ENCODE results near the gene SGMS1. TPM values are rescaled to one million over a fixed set of nuclear protein-coding genes. Genes with fewer than 3 reads are reported as not detected.
"Not testable (repeated sequence)": the region's sequence is repeated elsewhere in the genome, so short reads cannot be mapped to it uniquely, and the experiment has no call there.

SGMS1 gene
- polyA plus RNA-seq, 1 donor from 2014 or later, result 8.0 TPM

GRCh38 chr10:50358411-50358810 lies 265.3 kb downstream of the SGMS1 start:
- Histone ChIP-seq H3K4me3 (ENCODE audit: low read length) (no peak overlapping the region), H3K4me2 (ENCODE audit: low read length) (no peak overlapping the region), H3K9me2 (ENCODE audit: insufficient read depth, low read length) (no peaks in the 10 kb centered on the region), H3F3A (ENCODE audit: insufficient read depth, low read length, poor library complexity, severe bottlenecking) (no peaks in the 10 kb centered on the region), H3K36me3 (ENCODE audit: insufficient read depth, low read length) (no peaks in the 10 kb centered on the region), H3K27ac (ENCODE audit: low read length) (no peak overlapping the region), H3K9ac (ENCODE audit: low read length) (no peak overlapping the region), H3K27me3 (ENCODE audit: insufficient read depth, low read depth, low read length) (no peaks in the 10 kb centered on the region), H3K79me2 (replicated peaks; ENCODE audit: insufficient read depth, low read length) (no peaks in the 10 kb centered on the region), H2AFZ (ENCODE audit: low read depth, low read length) (no peak overlapping the region), H4K20me1 (ENCODE audit: insufficient read depth) (no peaks in the 10 kb centered on the region), H3K9me3 (ENCODE audit: low read length) (no peaks in the 10 kb centered on the region)
- TF ChIP-seq SMC3 (conservative IDR thresholded peaks at IDR 0.05; ENCODE audit: poor library complexity) (no peak), POLR2AphosphoS5 (IDR thresholded peaks at IDR 0.05) (no peak), RAD21 (conservative IDR thresholded peaks at IDR 0.05) (no peak), EZH2 (IDR thresholded peaks at IDR 0.05; ENCODE audit: borderline replicate concordance, insufficient read depth, low read length, poor library complexity, severe bottlenecking) (no peak), MXI1 (conservative IDR thresholded peaks at IDR 0.05; ENCODE audit: poor library complexity, severe bottlenecking) (no peak), EP300 (conservative IDR thresholded peaks at IDR 0.05; ENCODE audit: poor library complexity, severe bottlenecking) (no peak), CTCF (IDR thresholded peaks at IDR 0.05; ENCODE audit: poor library complexity, severe bottlenecking) (no peak), TAF1 (IDR thresholded peaks at IDR 0.05; ENCODE audit: low read depth) (no peak)
- TF ChIP-seq, protein P1, sequence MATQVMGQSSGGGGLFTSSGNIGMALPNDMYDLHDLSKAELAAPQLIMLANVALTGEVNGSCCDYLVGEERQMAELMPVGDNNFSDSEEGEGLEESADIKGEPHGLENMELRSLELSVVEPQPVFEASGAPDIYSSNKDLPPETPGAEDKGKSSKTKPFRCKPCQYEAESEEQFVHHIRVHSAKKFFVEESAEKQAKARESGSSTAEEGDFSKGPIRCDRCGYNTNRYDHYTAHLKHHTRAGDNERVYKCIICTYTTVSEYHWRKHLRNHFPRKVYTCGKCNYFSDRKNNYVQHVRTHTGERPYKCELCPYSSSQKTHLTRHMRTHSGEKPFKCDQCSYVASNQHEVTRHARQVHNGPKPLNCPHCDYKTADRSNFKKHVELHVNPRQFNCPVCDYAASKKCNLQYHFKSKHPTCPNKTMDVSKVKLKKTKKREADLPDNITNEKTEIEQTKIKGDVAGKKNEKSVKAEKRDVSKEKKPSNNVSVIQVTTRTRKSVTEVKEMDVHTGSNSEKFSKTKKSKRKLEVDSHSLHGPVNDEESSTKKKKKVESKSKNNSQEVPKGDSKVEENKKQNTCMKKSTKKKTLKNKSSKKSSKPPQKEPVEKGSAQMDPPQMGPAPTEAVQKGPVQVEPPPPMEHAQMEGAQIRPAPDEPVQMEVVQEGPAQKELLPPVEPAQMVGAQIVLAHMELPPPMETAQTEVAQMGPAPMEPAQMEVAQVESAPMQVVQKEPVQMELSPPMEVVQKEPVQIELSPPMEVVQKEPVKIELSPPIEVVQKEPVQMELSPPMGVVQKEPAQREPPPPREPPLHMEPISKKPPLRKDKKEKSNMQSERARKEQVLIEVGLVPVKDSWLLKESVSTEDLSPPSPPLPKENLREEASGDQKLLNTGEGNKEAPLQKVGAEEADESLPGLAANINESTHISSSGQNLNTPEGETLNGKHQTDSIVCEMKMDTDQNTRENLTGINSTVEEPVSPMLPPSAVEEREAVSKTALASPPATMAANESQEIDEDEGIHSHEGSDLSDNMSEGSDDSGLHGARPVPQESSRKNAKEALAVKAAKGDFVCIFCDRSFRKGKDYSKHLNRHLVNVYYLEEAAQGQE (IDR thresholded peaks at IDR 0.05; ENCODE audit: borderline replicate concordance), result no peak

- not testable (repeated sequence) for H3K4me3 ChIP-seq (ENCODE audit: low read length); H3K36me3 ChIP-seq (ENCODE audit: insufficient read depth, low read length); H2AFZ ChIP-seq (ENCODE audit: low read depth, low read length); H3K9me2 ChIP-seq (ENCODE audit: insufficient read depth, low read length); H3K9me3 ChIP-seq (ENCODE audit: low read length); H3K79me2 ChIP-seq (replicated peaks; ENCODE audit: insufficient read depth, low read length); H4K20me1 ChIP-seq (ENCODE audit: insufficient read depth); H3K9ac ChIP-seq (ENCODE audit: low read length); H3K27ac ChIP-seq (ENCODE audit: low read length); H3K27me3 ChIP-seq (ENCODE audit: insufficient read depth, low read depth, low read length); H3K4me2 ChIP-seq (ENCODE audit: low read length); H3F3A ChIP-seq (ENCODE audit: insufficient read depth, low read length, poor library complexity, severe bottlenecking)
Observed at GRCh38 chr10:50356481-50356832, 267.3 kb downstream of the SGMS1 start.

- H3K9me3 ChIP-seq (ENCODE audit: low read length); H3K36me3 ChIP-seq (ENCODE audit: insufficient read depth, low read length); H2AFZ ChIP-seq (ENCODE audit: low read depth, low read length); H3F3A ChIP-seq (ENCODE audit: insufficient read depth, low read length, poor library complexity, severe bottlenecking); H3K27me3 ChIP-seq (ENCODE audit: insufficient read depth, low read depth, low read length); H3K9me2 ChIP-seq (ENCODE audit: insufficient read depth, low read length); H3K9ac ChIP-seq (ENCODE audit: low read length); H4K20me1 ChIP-seq (ENCODE audit: insufficient read depth); H3K4me2 ChIP-seq (ENCODE audit: low read length); H3K79me2 ChIP-seq (replicated peaks; ENCODE audit: insufficient read depth, low read length); H3K4me3 ChIP-seq (ENCODE audit: low read length); H3K27ac ChIP-seq (ENCODE audit: low read length): not testable (repeated sequence)
Observed at GRCh38 chr10:50355693-50356480, 267.9 kb downstream of the SGMS1 start.

All from neural cell (in vitro differentiated cells).